Stimulated activated CD4-positive, alpha-beta T cell treated with anti-CD3 and anti-CD28 coated beads, TNF-alpha, amount 100 ng/mL, for 24 hours (primary cell): Measurements from ENCODE around the gene DDI2.
A peak's percentile ranks its signal among the peaks of the same experiment; 100 is the strongest.
"Not testable (repeated sequence)": the region's sequence is repeated elsewhere in the genome, so short reads cannot be mapped to it uniquely, and the experiment has no call there.

Source experiments
- DNase-seq, 3 experiments: peaks; one replicate each; pipeline ENCODE4 v3.0.0-alpha.2; 2020; ENCODE audit warnings: low read depth in 3 of 3

Gene DDI2

DNA sequence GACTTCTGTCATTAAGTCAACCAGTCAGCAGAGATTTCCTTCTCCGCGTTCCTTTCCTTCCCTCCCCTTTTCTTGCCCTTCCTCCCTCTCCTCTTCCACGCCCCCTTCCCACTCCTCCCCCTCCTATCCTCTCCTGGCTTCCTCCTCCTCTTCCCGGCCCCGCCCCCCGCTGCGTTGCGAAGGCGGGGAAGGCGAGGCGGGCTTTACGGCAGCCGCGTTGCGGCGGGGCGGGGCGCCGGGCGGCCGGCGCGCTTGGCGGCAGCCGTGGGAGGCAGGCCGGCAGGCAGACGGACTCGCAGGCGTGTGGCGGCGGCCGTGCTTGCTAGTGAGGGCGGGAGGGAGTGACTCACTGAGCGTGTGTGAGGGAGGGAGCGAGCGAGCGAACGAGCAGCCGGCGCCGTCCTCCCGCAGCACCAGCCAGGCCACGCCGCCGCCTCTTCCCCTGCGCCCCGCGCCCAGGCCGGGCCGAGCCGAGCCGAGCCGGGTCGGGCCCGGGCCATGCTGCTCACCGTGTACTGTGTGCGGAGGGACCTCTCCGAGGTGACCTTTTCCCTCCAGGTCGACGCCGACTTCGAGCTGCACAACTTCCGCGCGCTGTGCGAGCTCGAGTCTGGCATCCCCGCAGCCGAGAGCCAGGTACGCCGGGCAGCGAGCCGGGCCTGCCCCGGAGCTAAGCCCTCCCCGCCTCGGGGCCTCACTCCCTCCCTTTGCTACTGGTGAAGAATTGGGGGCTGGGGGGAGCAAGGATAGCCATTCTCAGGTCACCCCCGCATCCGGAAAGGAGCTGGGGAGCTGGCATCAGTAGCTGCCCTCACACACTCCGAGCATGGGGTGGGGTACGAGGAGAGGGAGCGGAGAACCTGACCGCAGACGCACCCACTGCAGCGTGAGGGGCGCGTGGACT, at the start of gene DDI2:
TSS of gene DDI2 (plus strand) at position 286 of the 904 bp plus-strand sequence. CDS start at position 499, 213 bp downstream.
- peak; percentile 84 to 93 (median 91) for DNase-seq

DNA sequence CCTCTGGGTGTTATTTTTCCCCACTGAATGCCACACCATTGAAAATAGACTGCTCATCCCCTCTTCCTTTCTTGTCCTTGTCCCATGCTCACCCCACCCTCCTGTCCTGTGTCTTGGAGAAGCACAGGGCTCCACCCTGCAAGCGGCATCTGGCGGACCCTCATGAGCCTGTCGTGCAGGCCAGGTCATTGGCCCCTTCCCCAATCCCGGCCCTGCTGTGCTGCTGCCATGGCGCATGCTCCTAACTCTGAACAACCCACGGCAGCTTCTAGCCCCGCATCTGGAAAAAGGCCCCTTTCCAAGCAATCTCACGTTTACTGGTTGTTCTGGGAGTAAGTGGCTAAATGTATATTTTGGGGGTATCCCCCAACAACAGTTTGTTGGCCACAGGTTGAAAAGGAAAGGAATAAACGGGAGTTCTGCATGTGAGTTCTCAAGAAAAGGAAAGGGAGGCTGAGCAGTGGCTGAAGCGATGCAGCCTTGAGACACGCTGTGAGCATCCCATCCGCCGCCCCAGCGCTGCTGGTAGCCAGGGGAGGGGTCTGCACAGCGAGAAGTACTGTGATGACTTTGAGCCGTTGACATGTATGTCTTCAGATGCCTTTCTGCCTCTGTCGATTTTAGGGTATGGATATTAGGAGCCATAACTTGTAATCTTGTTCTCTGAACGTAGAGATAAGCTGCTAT, 48.7 kb upstream of the DDI2 start:
- DNase-seq, result no peak

DNA sequence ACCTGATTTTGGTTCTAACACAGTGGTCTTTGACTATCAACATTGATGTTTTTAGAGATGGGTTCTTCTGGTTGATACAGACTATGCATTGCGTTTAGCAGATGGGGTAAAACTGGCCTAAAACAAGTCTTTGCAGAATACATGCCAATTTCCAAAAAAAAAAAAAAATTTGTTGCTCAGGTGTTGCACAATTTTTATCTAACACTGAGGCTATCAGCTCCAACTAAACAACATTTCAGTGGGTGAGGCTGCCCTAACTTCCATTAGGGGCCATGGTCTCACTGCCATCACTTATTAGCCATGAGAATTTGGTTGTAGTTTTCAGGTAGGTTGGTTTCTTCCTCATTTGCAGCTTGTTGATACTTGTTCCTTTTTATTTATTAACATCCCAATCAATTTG, 46.4 kb upstream of the DDI2 start:
- no peak for DNase-seq

DNA sequence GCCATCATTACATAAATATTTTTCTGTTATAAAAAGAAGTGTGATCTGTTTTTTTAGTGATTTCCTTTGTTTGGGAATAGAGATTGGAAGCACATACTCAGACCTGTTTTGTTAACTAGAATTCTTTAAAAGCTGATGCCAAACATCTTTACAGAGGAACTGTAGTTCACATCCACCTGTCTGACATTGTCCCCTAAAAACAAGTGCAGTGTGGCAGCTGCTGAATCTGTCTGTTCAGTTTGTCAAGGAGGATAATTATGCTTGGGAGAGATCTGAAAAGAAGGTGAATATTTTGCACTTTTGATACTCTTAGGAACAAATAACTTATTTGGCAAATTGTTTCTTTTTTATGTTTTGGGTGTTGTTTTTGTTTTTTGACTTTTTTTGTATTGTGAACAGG, 46.0 kb upstream of the DDI2 start:
- DNase-seq, result no peak

DNA sequence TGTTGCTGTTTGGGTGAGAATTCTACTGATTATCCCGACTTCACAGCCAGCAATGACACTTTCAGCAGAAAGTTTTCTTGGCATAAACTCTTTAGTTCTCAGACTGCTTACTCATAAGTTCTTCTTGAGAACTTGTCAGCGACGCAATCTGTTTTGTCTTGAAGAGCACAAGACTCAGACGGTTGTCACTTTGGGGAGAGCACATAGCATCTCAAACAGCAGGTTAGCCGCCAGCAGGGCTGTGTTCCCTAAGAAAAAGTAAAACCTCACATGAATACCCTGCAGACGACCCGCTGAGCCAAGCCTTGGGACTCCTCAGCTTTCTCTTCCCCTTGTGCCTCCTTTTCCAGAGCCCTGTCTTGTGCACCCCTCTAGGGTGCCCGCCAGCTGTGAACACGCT, 43.8 kb upstream of the DDI2 start:
- DNase-seq, result no peak

DNA sequence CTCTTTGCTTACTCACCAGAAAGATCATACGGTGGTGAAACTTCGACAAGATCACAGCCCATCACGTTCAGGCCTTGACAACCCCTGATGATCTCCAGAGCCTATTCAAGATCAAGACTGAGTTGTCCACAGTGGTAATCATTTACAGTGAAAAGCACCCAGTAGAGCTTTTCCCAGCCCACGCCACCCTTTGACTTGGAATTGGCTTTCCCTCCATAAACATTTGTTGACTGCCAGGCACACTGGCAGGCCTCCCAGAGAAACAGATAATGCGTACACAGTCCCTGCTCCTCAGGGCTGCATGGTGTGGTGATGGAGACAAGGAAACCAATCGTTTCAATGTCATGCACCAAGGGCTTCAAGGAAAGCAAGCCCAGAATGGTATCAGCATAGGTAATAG, 42.5 kb upstream of the DDI2 start:
- no peak for DNase-seq

DNA sequence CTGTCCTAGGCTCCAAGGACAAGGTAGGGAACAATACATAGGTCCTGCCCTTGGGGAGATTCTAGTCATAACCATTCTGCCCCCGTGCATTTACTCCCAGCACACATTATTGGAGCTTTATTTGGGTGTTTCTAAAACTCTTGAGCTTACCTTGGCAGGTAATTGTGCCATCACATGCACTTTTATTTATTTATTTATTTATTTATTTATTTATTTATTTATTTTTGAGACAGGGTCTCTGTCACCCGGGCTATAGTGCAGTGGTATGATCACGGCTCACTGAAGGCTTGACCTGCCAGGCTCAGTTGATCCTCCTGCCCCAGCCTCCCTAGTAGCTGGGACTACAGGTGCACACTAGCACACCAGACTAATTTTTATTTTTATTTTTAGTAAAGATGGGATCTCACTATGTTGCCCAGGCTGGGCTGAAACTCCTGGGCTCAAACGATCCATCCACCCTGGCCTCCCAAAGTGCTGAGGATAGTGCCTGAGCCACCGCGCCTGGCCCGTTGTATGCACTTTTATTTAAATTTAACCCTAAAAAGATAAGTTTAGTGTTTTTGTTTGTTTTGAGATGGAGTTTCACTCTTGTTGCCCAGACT, 41.6 kb upstream of the DDI2 start:
- DNase-seq, result no peak

DNA sequence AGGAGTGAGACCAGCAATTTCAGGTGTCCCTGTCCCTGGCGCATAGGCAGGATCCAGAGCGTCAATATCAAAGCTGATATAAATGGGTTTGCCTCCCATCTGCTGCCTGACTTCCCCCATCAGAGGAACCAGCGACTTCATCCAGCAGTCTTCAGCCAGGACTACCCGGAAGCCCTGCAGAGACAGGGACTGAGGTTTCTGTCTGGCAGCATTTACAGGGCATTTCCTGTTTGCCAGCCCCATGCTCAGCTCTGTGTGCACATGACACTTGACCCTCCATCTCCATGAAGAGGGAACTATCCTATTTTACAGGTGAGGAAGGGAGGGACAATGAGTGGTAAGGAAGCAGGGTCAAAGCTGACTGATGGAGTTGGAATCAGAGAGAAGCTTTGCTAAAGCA, 39.6 kb upstream of the DDI2 start:
- no peak for DNase-seq

DNA sequence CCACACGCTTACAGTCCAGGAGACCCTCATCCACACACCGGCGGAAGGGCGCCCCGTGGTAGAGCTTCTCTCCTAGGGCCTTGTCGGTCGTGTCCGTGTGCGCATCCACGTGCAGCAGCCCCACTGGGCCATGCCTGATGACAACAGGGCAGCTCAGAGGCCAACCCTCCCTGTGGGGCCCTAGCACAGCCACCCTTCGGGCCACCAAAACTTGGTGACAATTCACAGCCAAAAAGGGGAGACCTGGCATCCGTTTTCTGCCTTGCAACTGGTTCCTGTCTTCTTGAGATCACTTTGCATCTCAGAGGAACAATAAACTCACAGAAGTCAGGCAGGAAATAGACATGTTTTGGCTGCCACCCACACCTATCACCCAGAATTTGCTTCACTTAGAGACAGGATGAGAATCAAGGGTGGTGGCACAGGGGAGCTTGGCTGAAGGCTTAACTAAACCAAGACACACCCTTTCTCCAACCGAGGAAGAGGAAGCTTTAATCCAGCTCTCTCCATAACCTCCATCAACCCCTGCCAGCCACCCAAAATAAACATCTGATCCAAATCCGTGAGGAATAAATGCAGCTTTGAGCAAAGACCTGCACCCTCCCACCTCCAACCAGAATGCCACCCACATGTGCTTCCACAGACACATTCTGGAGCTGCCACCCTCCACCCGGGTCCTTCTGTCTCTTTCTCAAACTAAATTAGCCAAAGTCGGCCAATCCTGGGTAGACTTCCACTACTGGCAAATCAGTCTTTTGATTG, 38.2 kb upstream of the DDI2 start:
- DNase-seq, result peak in 1 of 3 experiments; percentile 2

DNA sequence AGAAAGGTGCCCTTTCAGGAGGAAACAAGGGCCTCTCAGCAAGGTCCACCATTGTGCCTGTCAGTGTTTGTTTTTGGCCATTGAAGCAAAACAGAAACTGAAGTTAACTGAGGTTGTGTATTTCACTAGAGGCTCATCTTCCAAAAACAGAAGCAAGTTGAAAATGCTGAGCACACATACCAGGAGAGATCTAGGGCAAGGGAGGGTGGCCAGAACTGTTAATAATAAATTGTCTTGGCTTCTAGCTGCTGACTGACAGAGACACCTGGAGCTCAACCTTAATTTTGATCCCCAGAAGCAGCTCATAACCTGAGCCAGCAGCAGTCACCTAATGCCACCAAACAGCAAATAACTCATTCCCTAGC, 37.6 kb upstream of the DDI2 start:
- DNase-seq, result no peak

DNA sequence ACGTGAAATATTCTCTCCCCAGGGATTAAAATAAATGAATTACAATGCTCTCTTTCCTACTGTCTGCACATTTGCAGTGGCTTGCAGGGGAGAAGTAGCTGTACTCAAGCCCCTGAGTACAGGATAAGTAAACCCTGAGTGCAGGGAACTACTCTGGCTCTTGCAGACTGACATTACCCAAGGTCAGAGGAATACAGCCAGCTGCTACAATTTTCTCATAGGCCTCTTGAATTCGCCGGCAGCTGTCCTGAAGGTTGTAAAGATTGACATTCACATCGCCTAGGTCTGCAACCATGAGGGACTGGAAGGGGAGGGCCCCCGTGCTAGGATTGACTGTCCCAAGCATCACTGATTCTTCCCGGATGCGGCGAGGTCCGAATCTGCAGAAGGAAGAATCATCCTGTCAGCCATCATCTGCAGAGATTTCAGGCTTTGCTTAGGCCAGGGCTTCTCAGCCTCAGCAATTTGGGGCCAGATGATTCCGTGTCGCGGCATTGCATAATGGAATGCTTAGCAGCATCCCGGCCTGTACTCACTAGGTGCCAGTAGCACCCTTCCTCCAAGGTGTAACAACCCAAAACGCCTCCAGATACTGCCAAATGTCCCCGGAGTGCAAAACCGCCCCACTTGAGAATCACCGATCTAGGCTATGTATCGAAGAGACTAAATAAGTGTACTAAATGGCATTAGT, 34.1 kb upstream of the DDI2 start:
- no peak for DNase-seq

DNA sequence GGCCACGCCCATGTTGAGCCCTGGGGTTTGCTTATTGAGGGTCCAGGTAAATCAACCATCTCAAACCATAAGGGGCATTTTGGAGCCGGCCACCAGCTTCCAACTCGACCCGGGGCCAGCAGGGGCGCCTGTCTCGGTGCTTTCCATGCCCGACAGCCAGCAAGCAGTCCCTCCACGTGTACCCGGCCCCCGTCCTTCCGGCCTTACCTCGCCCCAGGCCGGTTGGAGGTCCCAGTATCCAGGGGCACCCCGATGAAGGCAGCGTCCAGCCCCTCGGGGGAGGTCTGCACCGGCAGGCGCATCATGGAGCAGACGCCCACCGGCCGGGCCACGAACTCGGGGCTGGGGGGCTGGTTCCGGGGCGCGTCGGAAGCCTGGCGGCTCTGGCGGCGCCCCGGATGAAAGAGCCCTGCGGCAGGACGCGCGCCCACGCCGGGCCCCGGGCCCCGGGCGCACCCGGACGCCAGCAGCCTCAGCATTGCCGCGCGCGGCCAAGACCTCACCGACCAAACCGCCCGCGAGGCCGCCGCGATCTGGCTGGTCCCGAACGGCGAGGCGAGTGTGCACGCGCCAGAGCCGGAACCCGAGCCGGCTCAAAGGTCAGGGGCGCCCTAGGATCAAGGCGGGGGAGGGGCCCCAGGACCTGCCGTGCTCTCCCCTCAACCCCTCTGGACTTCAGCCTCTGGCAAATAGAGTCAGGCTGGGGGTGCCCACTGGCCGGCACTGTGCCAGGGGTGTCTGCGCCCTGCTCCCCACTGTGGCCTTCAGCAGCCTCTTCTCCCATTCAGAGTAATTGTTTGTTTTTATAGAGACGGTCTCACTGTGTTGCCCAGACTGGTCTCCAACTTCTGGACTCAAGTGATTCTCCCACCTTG, 32.5 kb upstream of the DDI2 start, which contains the start of gene AGMAT:
TSS of gene AGMAT (minus strand) at position 563 of the 875 bp plus-strand sequence. CDS start at position 479, 84 bp downstream.
- DNase-seq, result peak; percentile 24 to 70 (median 39)

DNA sequence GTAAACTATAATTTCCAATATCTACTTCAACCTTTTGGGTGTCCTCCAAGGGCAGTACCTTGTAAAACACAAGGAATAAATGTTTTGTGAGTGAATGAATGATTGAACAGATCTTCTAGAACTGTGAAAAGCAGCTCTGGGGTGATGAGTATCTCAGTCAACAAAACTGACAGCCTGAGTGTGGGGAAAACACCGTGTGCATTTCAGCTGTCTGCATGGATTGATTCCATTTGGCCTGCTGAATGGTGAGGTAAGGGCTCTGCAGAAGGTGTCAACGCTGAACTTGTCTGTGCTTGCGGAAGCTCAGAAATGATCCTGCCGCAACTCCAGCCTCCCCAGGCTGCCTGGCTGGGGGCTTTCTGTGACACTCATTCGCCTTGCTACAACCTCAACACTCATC, 25.0 kb upstream of the DDI2 start:
- no peak for DNase-seq

DNA sequence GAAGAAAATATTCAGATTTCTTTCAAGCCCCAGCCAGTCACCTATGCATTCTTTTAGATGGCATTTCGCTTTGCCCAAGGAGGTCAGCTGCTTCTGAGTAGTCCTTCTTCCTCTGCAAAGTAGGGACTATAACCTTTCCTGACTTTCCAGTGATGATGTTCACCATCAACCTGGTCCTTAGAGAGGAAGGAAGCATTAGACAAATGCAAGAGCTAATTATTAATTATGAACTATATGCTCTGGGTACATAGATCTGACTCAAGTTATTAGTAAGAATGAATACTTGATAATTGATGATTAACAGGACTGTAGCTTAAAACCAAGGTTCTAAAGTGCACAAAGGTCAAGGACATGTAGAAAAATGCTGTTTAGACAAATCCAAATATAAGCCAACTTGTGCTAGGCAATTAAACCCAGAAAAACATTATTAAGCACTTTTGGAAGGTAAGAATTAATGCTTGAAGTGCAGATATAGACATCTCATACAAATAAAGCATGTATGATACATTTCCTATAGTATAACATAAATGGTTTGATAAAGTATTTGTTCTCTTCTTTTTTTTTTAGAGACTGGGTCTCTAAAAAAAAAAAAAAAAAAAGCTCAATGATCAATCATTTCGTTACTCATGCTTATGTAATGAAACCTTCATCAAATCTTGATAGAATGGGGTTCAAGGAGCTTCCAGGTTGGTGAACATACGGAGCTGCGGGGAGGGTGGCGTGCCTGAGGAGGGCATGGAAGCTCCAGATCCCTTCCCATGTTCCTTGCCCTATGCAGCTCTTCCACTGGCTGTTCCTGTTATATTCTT, 21.2 kb upstream of the DDI2 start:
- no peak for DNase-seq

DNA sequence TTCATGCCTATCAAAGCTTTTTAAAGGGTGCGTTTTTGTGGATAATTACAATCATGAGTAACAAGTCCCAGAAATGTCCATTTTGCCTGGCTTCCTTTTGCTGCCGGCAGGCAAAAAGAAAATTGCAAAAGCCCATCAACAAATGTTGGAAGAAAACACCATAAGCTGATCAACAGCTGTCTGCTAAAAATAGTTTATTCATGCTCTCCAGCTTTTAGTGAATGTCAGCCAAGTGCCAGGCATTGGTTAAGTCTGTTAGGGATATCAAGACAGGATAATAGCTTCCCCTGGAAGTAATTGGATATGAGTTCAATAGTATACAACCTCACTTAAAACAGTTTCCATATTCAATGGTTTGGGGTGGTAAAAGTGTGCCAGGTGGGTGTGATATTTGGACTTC, 18.8 kb upstream of the DDI2 start:
- no peak for DNase-seq

DNA sequence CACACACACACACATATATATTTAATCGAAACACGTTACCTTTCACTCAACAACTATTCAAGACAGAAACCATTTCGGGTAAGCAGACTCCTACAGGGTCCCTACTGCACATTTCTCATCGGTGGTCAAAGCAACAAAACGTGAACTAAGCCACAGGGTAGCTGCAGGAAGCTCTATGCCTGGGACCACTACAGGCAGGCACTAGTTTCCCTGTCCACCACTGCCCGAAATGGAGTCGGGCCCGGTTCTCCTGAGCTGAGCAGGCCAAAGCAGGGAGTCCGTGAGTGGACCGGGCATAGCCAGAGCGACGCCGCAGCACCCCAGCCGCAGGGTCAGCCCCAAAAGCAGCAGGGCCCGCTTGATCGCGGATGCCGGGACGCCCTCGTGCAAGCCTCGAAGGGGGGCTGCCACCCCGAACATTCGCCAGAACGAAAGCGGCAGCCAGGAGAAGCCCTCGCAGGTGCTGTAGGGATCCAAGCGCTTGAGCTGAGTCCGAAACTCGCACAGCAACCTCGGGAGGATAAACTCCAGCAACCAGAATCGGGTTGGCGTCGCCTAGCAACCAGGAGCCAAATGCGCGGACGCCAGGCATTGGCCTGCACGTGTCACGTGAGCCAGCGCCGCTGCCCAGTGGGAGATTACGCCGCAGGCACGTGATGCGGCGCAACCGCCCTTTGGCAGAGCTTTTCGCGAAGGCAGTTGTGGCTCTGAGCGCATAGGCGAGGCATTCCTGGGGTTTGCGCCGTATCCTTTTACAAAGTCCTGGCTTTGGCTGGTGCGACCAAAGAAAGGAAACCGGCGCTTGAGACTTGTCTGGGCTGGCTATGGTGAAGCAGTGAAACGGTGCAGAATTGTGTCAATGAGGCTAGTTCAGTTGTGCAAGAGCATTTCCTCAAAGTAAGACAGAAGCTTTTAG, 13.9 kb upstream of the DDI2 start:
- peak; percentile 81 to 91 (median 86) for DNase-seq

DNA sequence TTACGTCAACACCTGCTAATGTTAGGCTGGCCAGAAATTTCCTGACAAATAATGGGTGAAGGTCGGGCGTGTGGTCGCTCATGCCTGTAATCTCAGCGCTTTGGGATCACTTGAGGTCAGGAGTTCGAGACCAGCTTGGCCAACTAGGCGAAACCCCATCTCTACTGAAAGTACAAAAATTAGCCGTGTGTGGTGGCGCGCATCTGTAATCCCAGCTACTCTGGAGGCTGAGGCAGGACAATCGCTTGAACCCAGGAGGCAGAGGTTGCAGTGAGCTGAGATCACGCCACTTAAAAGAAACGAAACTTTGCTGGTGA, 13.3 kb upstream of the DDI2 start:
- not testable (repeated sequence) for DNase-seq

DNA sequence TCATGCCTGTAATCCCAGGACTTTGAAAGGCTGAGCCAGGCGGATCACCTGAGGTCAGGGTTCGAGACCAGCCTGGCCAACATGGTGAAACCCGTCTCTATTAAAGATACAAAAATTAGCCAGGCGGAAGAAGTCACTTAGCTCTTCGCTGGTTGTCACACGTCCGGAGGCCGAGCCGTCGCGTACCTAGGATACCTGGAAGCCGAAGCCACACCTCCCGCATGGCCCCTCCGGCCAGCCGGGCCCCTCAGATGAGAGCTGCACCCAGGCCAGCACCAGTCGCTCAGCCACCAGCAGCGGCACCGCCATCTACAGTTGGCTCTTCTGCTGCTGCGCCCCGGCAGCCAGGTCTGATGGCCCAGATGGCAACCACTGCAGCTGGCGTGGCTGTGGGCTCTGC, 12.9 kb upstream of the DDI2 start:
- DNase-seq, result not testable (repeated sequence)
